Trophoblast cell (in vitro differentiated cells and primary cell): ENCODE measurements around the gene SLC12A8. TPM values are rescaled to one million over a fixed set of nuclear protein-coding genes. Genes with fewer than 3 reads are reported as not detected.

ENCODE experiments used
- DNase-seq, 2 donors: peaks; one replicate each; pipeline ENCODE4 v3.0.0-alpha.2; 2016
- H2AFZ ChIP-seq: 2 replicates; pipeline ENCODE4 v1.6.1; 2013; ENCODE audit warnings: low read length, moderate library complexity, mild to moderate bottlenecking; ENCODE audit not compliant: insufficient read depth, poor library complexity
- H2AK5ac ChIP-seq: 2 replicates; pipeline ENCODE4 v1.6.1; 2013; ENCODE audit warnings: mild to moderate bottlenecking, low read length
- H2BK120ac ChIP-seq: 2 replicates; pipeline ENCODE4 v1.6.1; 2013; ENCODE audit warnings: low read length, mild to moderate bottlenecking, moderate library complexity; ENCODE audit not compliant: insufficient read depth, poor library complexity
- H2BK12ac ChIP-seq: 2 replicates; pipeline ENCODE4 v1.6.1; 2013; ENCODE audit warnings: mild to moderate bottlenecking, low read length, moderate library complexity
- H2BK5ac ChIP-seq: 2 replicates; pipeline ENCODE4 v1.6.1; 2013; ENCODE audit warnings: low read length, low read depth, moderate library complexity, mild to moderate bottlenecking; ENCODE audit not compliant: poor library complexity
- H3K14ac ChIP-seq: 2 replicates; pipeline ENCODE4 v1.6.1; 2013; ENCODE audit warnings: mild to moderate bottlenecking, low read length
- H3K18ac ChIP-seq: 2 replicates; pipeline ENCODE4 v1.6.1; 2013; ENCODE audit warnings: mild to moderate bottlenecking, low read length
- H3K23ac ChIP-seq: 2 replicates; pipeline ENCODE4 v1.6.1; 2013; ENCODE audit warnings: low read length
- H3K27ac ChIP-seq: 2 replicates; pipeline ENCODE4 v1.5.1; 2013; ENCODE audit warnings: low read depth, mild to moderate bottlenecking, inconsistent platforms, low read length, moderate library complexity
- H3K27me3 ChIP-seq: 2 replicates; pipeline ENCODE4 v1.6.1; 2013; ENCODE audit warnings: inconsistent platforms, mild to moderate bottlenecking, low read length, moderate library complexity; ENCODE audit not compliant: insufficient read depth
- H3K36me3 ChIP-seq, 2 experiments: 1 replicate in 1 of 2; 2 replicates in 1 of 2; pipeline ENCODE4 v1.6.1; 2013; ENCODE audit warnings: low read length in 2 of 2, mild to moderate bottlenecking in 2 of 2, moderate library complexity in 1 of 2; ENCODE audit not compliant: insufficient read depth in 2 of 2, control insufficient read depth in 1 of 2
- H3K4ac ChIP-seq: 2 replicates; pipeline ENCODE4 v1.6.1; 2013; ENCODE audit warnings: low read depth, mild to moderate bottlenecking, low read length, moderate library complexity
- H3K4me1 ChIP-seq, 2 experiments: 1 replicate in 1 of 2; 2 replicates in 1 of 2; pipeline ENCODE4 v1.6.1; 2013; ENCODE audit warnings: low read length in 2 of 2, mild to moderate bottlenecking in 2 of 2, moderate library complexity in 1 of 2; ENCODE audit not compliant: insufficient read depth in 2 of 2, control insufficient read depth in 1 of 2
- H3K4me2 ChIP-seq: 2 replicates; pipeline ENCODE4 v1.6.1; 2013; ENCODE audit warnings: inconsistent platforms, mild to moderate bottlenecking, low read length, moderate library complexity
- H3K4me3 ChIP-seq: 2 replicates; pipeline ENCODE4 v1.5.1; 2013; ENCODE audit warnings: mild to moderate bottlenecking, low read depth, low read length, inconsistent platforms
- H3K79me1 ChIP-seq: one replicate; pipeline ENCODE4 v1.6.1; 2013; ENCODE audit warnings: low read length
- H3K79me2 ChIP-seq: 2 replicates; pipeline ENCODE4 v1.6.1; 2013; ENCODE audit warnings: low read length, mild to moderate bottlenecking; ENCODE audit not compliant: control insufficient read depth, insufficient read depth, poor library complexity
- H3K9ac ChIP-seq: 2 replicates; pipeline ENCODE4 v1.6.1; 2013; ENCODE audit warnings: mild to moderate bottlenecking, low read length
- H3K9me3 ChIP-seq: 2 replicates; pipeline ENCODE4 v1.6.1; 2013; ENCODE audit warnings: low read depth, mild to moderate bottlenecking, control low read depth, inconsistent platforms, low read length; ENCODE audit not compliant: insufficient read depth
- H4K12ac ChIP-seq: 2 replicates; pipeline ENCODE4 v1.6.1; 2013; ENCODE audit warnings: low read depth, mild to moderate bottlenecking, low read length, moderate library complexity
- H4K8ac ChIP-seq: 2 replicates; pipeline ENCODE4 v1.6.1; 2013; ENCODE audit warnings: low read depth, mild to moderate bottlenecking, low read length, moderate library complexity
- H4K91ac ChIP-seq: one replicate; pipeline ENCODE4 v1.6.1; 2013; ENCODE audit warnings: low read depth, mild to moderate bottlenecking, low read length, moderate library complexity
- WGBS: extraction: QIAGEN DNeasy Blood & Tissue Kit; methylation state at CpG from one replicate; pipeline ENCODE4 v1.1.7; 2013; ENCODE audit warnings: missing lambda C conversion rate; ENCODE audit not compliant: insufficient read length, insufficient coverage; ENCODE audit errors: extremely low coverage; 5-methylcytosine and 5-hydroxymethylcytosine counted together
- polyA plus RNA-seq: library from polyadenylated mRNA; stranded (reverse); fragments of 200-250 nt; gene quantifications from 2 replicates; pipeline ENCODE4 v1.2.3, GENCODE V29; 2013

Gene SLC12A8, protein sequence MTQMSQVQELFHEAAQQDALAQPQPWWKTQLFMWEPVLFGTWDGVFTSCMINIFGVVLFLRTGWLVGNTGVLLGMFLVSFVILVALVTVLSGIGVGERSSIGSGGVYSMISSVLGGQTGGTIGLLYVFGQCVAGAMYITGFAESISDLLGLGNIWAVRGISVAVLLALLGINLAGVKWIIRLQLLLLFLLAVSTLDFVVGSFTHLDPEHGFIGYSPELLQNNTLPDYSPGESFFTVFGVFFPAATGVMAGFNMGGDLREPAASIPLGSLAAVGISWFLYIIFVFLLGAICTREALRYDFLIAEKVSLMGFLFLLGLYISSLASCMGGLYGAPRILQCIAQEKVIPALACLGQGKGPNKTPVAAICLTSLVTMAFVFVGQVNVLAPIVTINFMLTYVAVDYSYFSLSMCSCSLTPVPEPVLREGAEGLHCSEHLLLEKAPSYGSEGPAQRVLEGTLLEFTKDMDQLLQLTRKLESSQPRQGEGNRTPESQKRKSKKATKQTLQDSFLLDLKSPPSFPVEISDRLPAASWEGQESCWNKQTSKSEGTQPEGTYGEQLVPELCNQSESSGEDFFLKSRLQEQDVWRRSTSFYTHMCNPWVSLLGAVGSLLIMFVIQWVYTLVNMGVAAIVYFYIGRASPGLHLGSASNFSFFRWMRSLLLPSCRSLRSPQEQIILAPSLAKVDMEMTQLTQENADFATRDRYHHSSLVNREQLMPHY
- polyA plus RNA-seq = 2.3 and 2.7 TPM in 2 replicates

DNA sequence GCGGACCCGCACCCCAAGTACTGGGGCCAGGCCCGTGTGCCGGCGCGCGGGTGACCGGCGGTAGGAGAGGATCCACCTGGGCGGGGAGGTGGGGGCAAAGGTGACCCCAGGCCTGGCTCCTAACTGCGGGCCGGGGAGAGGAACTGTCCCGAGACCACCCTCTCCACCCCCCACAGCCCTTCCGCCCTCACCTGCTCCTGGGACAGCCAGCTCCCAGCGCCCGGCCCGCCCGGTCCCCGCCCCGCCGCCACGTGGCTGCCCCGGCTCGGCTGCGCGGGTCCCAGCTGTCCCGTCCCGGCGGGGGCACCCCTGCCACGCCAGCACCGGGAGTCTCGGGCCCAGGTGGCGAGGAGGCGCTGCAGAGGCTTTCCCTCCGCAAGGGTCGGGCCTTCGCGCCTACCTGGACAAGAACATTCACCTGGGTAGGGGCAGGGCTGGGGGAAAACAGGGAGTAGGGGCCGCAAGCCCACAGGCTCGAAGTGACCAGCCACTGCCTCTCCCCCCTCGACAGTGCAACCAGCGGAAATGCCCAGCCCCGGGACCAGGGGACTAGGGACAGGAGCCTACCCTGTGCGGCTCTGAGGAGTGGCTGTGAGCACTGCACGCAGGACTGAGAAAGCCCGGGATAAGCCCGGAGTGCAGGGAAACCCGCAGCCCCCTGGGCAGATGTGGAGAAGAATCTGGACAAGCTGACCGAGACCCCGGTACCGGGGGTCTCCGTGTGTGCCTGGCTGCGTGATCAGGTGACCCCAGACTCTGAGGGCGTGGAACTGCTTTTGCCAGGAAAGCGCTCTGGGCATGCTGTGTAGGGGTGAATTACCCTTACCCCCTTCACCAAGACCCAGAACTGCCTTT, at the start of gene SLC12A8:
Gene SLC12A8 (minus strand): TSS at position 240 of the 855 bp plus-strand sequence. CDS start 1,399 bp downstream, outside the sequence.
- Histone ChIP-seq H3K79me2 (peaks cover 5% of the 10 kb centered on the region), H2BK12ac (peak within 1 kb of the TSS; percentile 56), H3K14ac (peak within 1 kb of the TSS; percentile 88), H2BK5ac (peak within 1 kb of the TSS; percentile 9), H3K4ac (peak within 1 kb of the TSS; percentile 50), H3K4me1 (peaks cover 10 to 19% of the 10 kb centered on the region in 2 experiments), H3K4me2 (peak within 1 kb of the TSS; percentile 98), H3K27me3 (no peaks in the 10 kb centered on the region), H4K8ac (peak within 1 kb of the TSS; percentile 95), H3K9me3 (no peaks in the 10 kb centered on the region), H2AFZ (peak within 1 kb of the TSS; percentile 96), H3K36me3 (no peaks in the 10 kb centered on the region), H4K12ac (peak within 1 kb of the TSS; percentile 83), H4K91ac (peak within 1 kb of the TSS; percentile 94), H3K27ac (no peak within 1 kb of the TSS), H3K79me1 (peaks cover 10% of the 10 kb centered on the region), H2AK5ac (peak within 1 kb of the TSS; percentile 50), H3K23ac (no peak within 1 kb of the TSS), H3K9ac (peak within 1 kb of the TSS; percentile 62), H3K18ac (peak within 1 kb of the TSS; percentile 83), H2BK120ac (peak within 1 kb of the TSS; percentile 83), H3K4me3 (peak within 1 kb of the TSS; percentile 73)
- peak in 1 of 2 donors; percentile 29 for DNase-seq
- no CpG with 5 or more reads among the region's 55 CpGs for WGBS

DNA sequence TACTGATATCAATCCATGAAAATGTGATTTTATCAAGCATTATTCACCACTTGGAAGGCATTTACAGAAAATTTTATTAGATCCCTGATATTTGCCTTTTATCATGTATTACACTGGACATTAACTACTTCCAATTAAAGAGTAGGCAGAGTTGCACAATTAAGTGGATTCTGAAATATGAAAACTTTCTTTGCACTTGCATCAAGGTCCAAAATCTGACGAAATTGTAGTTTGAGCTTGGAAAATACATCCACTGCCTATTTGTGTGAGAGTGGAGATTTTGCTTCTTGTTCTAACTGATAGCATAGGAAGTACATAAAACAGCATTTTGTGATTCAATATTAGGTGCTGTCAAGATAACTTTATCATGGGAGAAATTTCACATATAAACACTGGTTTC, 49.6 kb upstream of the SLC12A8 start:
- Histone ChIP-seq H2BK5ac (no peak overlapping the region), H3K79me1 (no peaks in the 10 kb centered on the region), H3K4me1 (no peaks in the 10 kb centered on the region), H2BK12ac (no peak overlapping the region), H3K79me2 (no peaks in the 10 kb centered on the region), H3K18ac (no peak overlapping the region), H3K27me3 (no peaks in the 10 kb centered on the region), H4K91ac (no peak overlapping the region), H3K27ac (no peak overlapping the region), H2BK120ac (no peak overlapping the region), H4K12ac (no peak overlapping the region), H2AK5ac (no peak overlapping the region), H3K4me2 (no peak overlapping the region), H3K4me3 (no peak overlapping the region), H3K9ac (no peak overlapping the region), H4K8ac (no peak overlapping the region), H3K4ac (no peak overlapping the region), H3K36me3 (peaks cover 0 to 2% of the 10 kb centered on the region in 2 experiments), H3K9me3 (no peaks in the 10 kb centered on the region), H2AFZ (no peak overlapping the region), H3K14ac (no peak overlapping the region), H3K23ac (no peak overlapping the region)
- DNase-seq = no peak
- WGBS = no CpG with 5 or more reads among the region's 1 CpG

- Histone ChIP-seq H3K18ac (no peak overlapping the region), H2AFZ (no peak overlapping the region), H2BK5ac (no peak overlapping the region), H3K4me1 (no peaks in the 10 kb centered on the region), H2AK5ac (no peak overlapping the region), H3K23ac (no peak overlapping the region), H2BK120ac (no peak overlapping the region), H4K12ac (no peak overlapping the region), H3K79me2 (no peaks in the 10 kb centered on the region), H4K8ac (no peak overlapping the region), H3K4me2 (no peak overlapping the region), H3K9me3 (no peaks in the 10 kb centered on the region), H3K14ac (no peak overlapping the region), H3K4ac (no peak overlapping the region), H4K91ac (no peak overlapping the region), H3K4me3 (no peak overlapping the region), H3K9ac (no peak overlapping the region), H3K27me3 (no peaks in the 10 kb centered on the region), H3K27ac (no peak overlapping the region), H3K79me1 (no peaks in the 10 kb centered on the region), H2BK12ac (no peak overlapping the region), H3K36me3 (peaks cover 0 to 2% of the 10 kb centered on the region in 2 experiments)
- WGBS = no CpG with 5 or more reads among the region's 1 CpG
- DNase-seq = no peak
These were observed 48.5 kb upstream of the SLC12A8 start for GRCh38 chr3:125261031-125261430.

GRCh38 chr3:125260158-125260557, 47.6 kb upstream of the SLC12A8 start:
- Histone ChIP-seq H3K4me3 (no peak overlapping the region), H3K79me2 (no peaks in the 10 kb centered on the region), H3K36me3 (peaks cover 0 to 2% of the 10 kb centered on the region in 2 experiments), H2BK120ac (no peak overlapping the region), H2AK5ac (no peak overlapping the region), H3K27me3 (no peaks in the 10 kb centered on the region), H2BK5ac (no peak overlapping the region), H3K4ac (no peak overlapping the region), H3K9me3 (no peaks in the 10 kb centered on the region), H3K79me1 (no peaks in the 10 kb centered on the region), H3K14ac (no peak overlapping the region), H3K18ac (no peak overlapping the region), H3K4me2 (no peak overlapping the region), H3K23ac (no peak overlapping the region), H2AFZ (no peak overlapping the region), H4K8ac (no peak overlapping the region), H4K12ac (no peak overlapping the region), H3K4me1 (no peaks in the 10 kb centered on the region), H3K27ac (no peak overlapping the region), H3K9ac (no peak overlapping the region), H2BK12ac (no peak overlapping the region), H4K91ac (no peak overlapping the region)
- no CpG with 5 or more reads among the region's 2 CpGs for WGBS
- DNase-seq = no peak
